ENCODE results near the gene MARK4.
A peak's percentile ranks its signal among the peaks of the same experiment; 100 is the strongest.
"Not testable (repeated sequence)": the region's sequence is repeated elsewhere in the genome, so short reads cannot be mapped to it uniquely, and the experiment has no call there.

Gene MARK4

DNA sequence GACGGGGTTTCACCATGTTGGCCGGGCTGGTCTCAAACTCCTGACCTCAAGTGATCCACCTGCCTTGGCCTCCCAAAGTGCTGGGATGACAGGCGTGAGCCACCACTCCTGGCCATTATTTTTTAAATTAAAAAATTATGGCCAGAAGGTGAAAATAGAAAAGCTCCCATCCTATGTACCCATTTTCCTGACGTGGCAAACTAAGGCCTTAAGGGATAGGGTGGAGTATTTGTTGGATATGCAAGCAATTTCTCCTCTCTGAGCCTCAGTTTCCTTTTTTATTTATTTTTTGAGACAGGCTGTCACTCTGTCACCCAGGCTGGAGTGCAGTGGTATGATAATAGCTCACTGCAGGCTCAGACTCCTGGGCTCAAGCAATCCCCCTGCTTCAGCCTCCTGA is 83.8 kb downstream of the MARK4 start:
- not testable (repeated sequence) for H3K27me3 ChIP-seq (ENCODE audit: low read depth); H3K4me3 ChIP-seq; H3K4me1 ChIP-seq; H3K9me3 ChIP-seq; H3K36me3 ChIP-seq (replicated peaks); DNase-seq (ENCODE audit: low spot score in 2 of 2)
- in situ Hi-C loops (cut with MboI; ENCODE audit: low sequenced_read_pairs) = loop anchor here (10.0 kb wide), 1 partner anchor 150 kb away; no protein-coding TSS in a partner anchor

DNA sequence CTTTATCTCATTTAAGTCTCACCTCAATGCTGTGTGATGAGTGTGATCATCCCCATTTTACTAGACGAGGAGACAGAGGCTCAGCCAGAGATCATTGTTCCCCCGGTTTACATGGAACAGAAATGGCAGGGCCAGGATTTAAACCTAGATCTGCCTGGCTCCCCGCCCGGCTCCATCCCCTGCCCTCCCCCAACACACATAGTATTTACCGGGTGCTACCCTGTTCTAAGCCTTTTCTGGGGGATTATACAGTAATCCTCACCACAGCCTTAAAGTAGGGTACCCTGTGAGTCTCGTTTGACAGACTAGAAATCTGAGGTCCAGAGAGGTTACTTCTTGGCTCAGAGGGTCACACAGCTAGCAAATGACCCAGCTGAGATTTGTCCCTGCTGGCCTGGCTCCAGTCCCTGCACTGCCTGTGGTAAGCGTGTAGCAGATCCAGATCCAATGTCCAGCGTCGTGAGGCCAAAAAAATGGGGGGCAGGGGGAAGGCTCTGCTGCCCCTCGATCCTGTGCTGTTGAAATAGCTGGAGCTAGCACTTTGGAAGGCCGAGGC is 85.7 kb downstream of the MARK4 start:
- DNase-seq (ENCODE audit: low spot score in 2 of 2) = no peak
- Histone ChIP-seq H3K4me3 (no peak overlapping the region), H3K9me3 (no peaks in the 10 kb centered on the region), H3K27me3 (ENCODE audit: low read depth) (no peaks in the 10 kb centered on the region), H3K4me1 (peaks cover 3% of the 10 kb centered on the region; the same call in 1 of the 2 replicates), H3K36me3 (replicated peaks) (no peaks in the 10 kb centered on the region)
- in situ Hi-C loops (cut with MboI; ENCODE audit: low sequenced_read_pairs) = loop anchor here (10.0 kb wide), 1 partner anchor 152 kb away; no protein-coding TSS in a partner anchor

DNA sequence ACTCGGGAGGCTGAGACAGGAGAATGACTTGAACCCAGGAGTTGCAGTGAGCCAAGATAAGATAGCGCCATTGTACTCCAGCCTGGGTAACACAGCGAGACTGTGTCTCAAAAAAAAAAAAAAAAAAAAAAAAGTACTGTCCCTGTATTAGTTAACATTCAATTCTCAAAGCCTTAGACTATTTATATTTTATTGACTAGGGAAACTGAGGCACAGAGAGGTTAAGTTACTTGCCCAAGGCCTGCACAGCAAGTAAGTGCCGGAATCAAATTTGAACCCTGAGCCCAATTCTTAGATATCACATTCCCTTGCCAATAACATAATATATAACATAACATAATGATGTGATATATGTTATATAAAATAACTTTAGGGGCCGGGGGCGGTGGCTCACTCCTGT is 88.6 kb downstream of the MARK4 start:
- no peaks in the 10 kb centered on the region for H3K36me3 ChIP-seq (replicated peaks)
- H3K9me3 ChIP-seq = no peaks in the 10 kb centered on the region
- H3K4me3 ChIP-seq = no peak overlapping the region
- peaks cover 3% of the 10 kb centered on the region; the same call in 1 of the 2 replicates for H3K4me1 ChIP-seq
- no peaks in the 10 kb centered on the region for H3K27me3 ChIP-seq (ENCODE audit: low read depth)
- in situ Hi-C loops (cut with MboI; ENCODE audit: low sequenced_read_pairs) = loop anchor here (10.0 kb wide), 1 partner anchor 155 kb away; no protein-coding TSS in a partner anchor
- no peak for DNase-seq (ENCODE audit: low spot score in 2 of 2)

DNA sequence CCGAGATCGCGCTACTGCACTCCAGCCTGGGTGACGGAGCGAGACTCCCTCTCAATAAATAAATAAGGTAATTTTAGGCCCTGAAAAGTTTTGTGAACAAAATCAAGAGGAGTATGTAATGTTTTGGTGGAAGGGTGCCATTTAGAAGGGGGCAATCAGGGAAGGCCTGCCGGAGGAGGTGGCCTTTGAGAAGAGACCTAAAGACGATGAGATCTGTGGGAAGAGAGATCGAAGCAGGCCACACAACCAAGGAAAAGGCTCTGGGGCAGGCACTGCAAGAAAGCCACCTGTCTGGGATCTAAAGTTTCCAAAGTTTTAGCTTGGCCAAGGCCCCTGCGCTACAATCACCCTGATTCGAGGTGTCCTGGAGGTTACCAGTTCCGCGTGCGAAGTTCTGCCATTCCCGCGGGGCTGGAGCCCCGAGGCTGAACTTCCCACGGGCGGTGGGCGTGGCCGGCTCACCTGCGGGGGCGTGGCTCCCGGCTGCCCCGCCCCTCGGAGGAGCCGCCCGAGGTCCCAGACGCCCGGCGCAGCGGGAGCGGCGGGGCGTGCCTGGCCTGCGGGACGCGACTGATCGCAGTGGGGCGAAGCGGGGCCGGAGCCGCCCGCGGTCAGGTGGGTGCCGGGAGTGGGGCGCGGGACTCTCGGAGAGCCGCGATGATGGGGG is 89.3 kb downstream of the MARK4 start, which contains the start of gene KLC3:
TSS of gene KLC3 (plus strand) at position 519 of the 667 bp plus-strand sequence. CDS start 4,792 bp downstream, outside the sequence.
- no peaks in the 10 kb centered on the region for H3K9me3 ChIP-seq
- peak in 1 of 2 experiments; percentile 64 for DNase-seq (ENCODE audit: low spot score in 2 of 2)
- H3K36me3 ChIP-seq (replicated peaks) = no peaks in the 10 kb centered on the region
- H3K27me3 ChIP-seq (ENCODE audit: low read depth) = no peaks in the 10 kb centered on the region
- H3K4me1 ChIP-seq = peaks cover 3% of the 10 kb centered on the region; the same call in 1 of the 2 replicates
- in situ Hi-C loops (cut with MboI; ENCODE audit: low sequenced_read_pairs) = no loop called here
- peak within 1 kb of the TSS; percentile 56 for H3K4me3 ChIP-seq

DNA sequence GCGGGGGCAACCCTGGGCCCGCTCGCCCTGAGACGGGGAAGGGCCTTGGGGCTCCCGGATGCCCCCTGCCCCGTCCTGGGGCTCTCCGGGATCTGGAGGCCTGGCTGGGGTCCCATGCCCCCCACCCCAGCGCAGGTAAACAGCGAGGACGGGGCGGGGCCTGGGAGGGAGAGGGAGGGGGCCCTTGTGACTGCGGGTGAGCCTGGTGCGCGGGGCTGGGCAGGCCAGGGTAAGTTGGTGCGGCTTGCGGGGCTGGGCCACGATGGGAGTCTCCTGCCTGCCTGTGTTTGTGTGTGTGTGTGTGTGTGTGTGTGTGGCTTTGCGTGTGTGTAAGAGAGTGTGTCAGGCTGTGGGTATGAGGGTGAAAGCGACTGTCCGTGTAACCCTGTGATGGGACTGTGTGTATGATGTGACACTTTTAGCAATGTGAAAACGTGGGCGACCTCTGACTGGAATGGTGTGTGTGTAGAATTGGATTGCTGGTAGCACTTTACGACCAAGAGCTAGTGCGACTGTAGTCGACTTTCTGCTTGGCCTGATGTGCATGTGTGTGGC is 89.9 kb downstream of the MARK4 start:
- H3K4me3 ChIP-seq = peak overlapping the region; percentile 56
- H3K27me3 ChIP-seq (ENCODE audit: low read depth) = no peaks in the 10 kb centered on the region
- no peaks in the 10 kb centered on the region for H3K9me3 ChIP-seq
- peaks cover 3% of the 10 kb centered on the region; the same call in 1 of the 2 replicates for H3K4me1 ChIP-seq
- peak in 1 of 2 experiments; percentile 50 for DNase-seq (ENCODE audit: low spot score in 2 of 2)
- in situ Hi-C loops (cut with MboI; ENCODE audit: low sequenced_read_pairs) = no loop called here
- H3K36me3 ChIP-seq (replicated peaks) = no peaks in the 10 kb centered on the region

DNA sequence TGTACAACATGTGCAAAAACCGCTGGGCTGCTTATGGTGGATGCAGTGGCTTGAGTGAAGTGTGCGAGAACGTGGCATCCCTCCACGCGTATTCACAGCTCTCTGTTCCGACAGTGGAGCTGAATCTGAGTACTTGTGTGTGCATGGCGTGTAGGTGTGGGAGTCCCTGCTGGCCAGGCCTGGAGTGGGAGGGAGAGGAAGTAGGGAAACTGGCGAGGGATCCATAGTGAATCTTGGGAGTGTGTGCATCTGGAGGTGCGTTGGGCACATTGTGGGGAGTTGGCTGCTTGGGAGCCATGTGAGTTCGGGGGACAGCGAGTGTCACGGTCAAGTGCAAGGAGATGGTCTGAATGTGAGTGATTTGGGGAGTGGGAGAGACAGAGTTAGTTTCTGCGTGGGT is 91.8 kb downstream of the MARK4 start:
- DNase-seq (ENCODE audit: low spot score in 2 of 2) = no peak
- H3K9me3 ChIP-seq = no peaks in the 10 kb centered on the region
- H3K36me3 ChIP-seq (replicated peaks) = no peaks in the 10 kb centered on the region
- no peak overlapping the region for H3K4me3 ChIP-seq
- in situ Hi-C loops (cut with MboI; ENCODE audit: low sequenced_read_pairs) = no loop called here
- no peaks in the 10 kb centered on the region for H3K27me3 ChIP-seq (ENCODE audit: low read depth)
- peaks cover 3% of the 10 kb centered on the region; the same call in 1 of the 2 replicates for H3K4me1 ChIP-seq

DNA sequence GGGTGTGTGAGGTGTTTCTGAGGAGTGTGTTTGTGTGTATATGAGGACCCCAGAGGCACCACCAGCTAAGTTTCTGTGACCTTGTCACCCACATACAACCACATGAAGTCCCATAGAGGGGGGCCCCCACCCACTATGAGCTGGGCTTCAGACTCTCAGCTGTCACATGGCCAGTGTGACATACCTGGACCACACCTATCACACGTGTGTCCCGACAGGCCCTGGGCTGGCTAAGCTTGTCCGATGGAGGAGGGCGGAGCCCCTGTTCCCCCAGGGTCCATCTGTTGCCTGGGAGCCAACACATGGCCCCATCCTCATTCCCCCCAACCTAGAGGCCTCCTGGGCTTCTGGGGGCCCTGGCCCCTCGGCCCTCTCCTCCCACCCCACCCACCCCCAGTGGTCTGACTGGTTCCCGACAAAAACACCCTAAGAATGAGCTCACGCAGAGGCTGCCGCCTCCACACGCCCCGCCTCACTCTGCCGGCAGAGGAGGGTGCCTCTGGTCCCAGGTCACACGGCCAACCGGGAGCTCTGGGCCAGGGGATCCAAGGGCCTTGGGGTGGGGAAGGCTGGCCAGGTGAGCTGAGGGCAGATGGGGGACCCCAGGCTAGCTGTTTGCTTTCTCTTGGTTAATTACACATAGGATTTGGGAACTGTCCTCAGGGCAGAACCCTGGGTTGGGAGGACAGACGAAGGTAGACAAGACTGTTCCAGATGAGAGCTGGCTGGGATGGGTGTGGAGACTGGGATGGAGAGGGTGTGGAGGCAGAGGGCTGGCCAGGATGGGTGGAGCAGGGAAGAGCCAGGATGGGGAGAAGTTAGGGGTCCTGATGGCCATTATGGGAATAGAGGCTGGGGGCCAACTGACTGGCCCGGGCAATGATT is 93.8 kb downstream of the MARK4 start:
- H3K36me3 ChIP-seq (replicated peaks) = peaks cover 9% of the 10 kb centered on the region
- H3K4me1 ChIP-seq = peaks cover 3% of the 10 kb centered on the region; the same call in 1 of the 2 replicates
- in situ Hi-C loops (cut with MboI; ENCODE audit: low sequenced_read_pairs) = no loop called here
- no peak overlapping the region for H3K4me3 ChIP-seq
- no peaks in the 10 kb centered on the region for H3K9me3 ChIP-seq
- no peaks in the 10 kb centered on the region for H3K27me3 ChIP-seq (ENCODE audit: low read depth)
- DNase-seq (ENCODE audit: low spot score in 2 of 2) = no peak

DNA sequence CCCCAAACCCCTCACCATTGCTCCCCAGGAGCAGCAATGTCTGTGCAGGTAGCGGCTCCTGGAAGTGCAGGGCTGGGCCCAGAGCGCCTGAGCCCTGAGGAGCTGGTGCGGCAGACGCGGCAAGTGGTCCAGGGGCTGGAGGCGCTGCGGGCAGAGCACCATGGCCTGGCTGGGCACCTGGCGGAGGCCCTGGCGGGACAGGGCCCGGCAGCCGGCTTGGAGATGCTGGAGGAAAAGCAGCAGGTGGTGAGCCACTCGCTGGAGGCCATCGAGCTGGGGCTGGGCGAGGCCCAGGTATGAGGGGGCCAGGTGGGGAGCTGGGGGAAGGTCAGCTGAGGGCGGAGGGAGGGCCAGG is 94.4 kb downstream of the MARK4 start:
- peaks cover 3% of the 10 kb centered on the region; the same call in 1 of the 2 replicates for H3K4me1 ChIP-seq
- in situ Hi-C loops (cut with MboI; ENCODE audit: low sequenced_read_pairs) = no loop called here
- no peaks in the 10 kb centered on the region for H3K27me3 ChIP-seq (ENCODE audit: low read depth)
- H3K4me3 ChIP-seq = no peak overlapping the region
- no peak for DNase-seq (ENCODE audit: low spot score in 2 of 2)
- no peaks in the 10 kb centered on the region for H3K9me3 ChIP-seq
- H3K36me3 ChIP-seq (replicated peaks) = peaks cover 13% of the 10 kb centered on the region

DNA sequence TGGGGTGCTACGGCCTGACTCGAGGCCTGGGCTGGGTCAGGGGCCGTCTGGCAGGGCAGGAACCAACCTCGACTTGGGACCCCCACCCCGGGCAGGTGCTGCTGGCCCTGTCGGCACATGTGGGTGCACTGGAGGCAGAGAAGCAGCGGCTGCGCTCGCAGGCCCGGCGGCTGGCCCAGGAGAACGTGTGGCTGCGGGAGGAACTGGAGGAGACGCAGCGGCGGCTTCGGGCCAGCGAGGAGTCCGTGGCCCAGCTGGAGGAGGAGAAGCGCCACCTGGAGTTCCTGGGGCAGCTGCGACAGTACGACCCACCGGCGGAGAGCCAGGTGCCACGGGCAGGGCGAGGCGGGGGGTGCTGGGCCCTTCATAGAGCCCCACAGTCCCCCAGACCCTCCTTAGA is 95.4 kb downstream of the MARK4 start:
- Histone ChIP-seq H3K4me1 (no peaks in the 10 kb centered on the region), H3K27me3 (ENCODE audit: low read depth) (no peaks in the 10 kb centered on the region), H3K9me3 (no peaks in the 10 kb centered on the region), H3K36me3 (replicated peaks) (peaks cover 23% of the 10 kb centered on the region), H3K4me3 (no peak overlapping the region)
- in situ Hi-C loops (cut with MboI; ENCODE audit: low sequenced_read_pairs) = no loop called here
- DNase-seq (ENCODE audit: low spot score in 2 of 2) = no peak

DNA sequence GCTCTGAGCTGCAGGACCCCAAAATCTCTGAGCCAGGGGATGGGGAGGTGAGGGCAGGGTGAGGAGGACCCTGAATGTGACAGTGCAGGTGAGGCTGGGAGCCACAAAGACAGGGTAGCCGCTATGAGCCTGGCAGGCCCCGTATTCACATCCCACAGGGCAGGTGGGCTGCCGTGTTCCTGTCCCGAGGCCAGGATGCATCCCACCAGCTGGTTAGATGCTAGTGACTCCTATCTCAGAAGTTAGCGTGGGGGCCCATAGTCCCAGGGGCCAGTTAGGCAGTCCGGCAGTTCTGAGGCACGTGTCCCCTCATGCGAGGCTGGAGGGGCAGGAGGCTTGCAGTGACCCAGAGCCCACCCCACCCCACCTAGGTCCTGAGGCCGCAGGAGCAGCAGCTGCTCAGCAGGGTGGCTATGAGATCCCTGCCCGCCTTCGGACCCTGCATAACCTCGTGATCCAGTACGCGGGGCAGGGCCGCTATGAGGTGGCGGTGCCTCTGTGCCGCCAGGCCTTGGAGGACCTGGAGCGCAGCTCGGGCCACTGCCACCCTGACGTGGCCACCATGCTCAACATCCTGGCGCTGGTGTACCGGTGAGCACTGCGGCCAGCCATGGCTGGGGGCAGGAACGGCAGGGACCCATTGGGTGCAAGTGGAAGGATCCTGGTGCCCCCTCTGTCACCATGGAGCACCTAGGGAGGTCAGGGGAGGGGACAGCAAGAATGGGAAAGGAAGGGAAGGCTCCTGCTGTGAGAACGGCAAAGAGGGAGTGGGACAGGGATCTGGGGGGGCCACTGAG is 96.7 kb downstream of the MARK4 start:
- no peaks in the 10 kb centered on the region for H3K27me3 ChIP-seq (ENCODE audit: low read depth)
- no peak overlapping the region for H3K4me3 ChIP-seq
- in situ Hi-C loops (cut with MboI; ENCODE audit: low sequenced_read_pairs) = no loop called here
- no peaks in the 10 kb centered on the region for H3K9me3 ChIP-seq
- no peaks in the 10 kb centered on the region for H3K4me1 ChIP-seq
- H3K36me3 ChIP-seq (replicated peaks) = peaks cover 36% of the 10 kb centered on the region
- DNase-seq (ENCODE audit: low spot score in 2 of 2) = no peak

DNA sequence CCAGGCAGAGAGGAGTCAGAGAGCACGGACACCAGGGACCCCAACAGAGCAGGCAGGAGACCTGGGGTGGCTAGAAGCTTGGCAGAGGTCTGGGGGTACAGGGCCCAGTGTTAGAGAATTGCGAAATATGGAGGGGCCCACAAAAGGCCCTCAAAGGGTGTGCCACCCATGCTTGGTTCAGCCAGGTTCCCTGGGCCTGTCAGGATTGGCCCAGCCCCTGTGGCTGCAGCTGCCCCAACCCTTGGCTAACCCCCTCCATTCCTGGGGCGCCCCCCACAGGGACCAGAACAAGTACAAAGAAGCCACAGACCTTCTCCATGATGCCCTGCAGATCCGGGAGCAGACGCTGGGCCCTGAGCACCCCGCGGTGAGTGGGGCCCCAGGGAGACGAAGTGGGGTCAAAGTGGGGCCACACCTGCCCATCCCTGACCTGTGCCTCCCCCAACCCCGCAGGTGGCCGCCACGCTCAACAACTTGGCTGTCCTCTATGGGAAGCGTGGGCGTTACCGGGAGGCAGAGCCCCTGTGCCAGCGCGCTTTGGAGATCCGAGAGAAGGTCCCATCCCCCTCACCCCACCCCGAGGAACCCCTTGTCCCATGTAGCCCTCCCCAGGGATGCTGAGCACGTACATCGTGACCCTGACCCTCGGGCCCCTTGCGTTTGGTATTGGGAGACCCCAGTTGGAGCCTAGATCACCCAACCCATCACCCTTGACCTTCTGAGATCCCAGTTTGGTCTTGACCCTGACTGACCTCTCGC is 97.5 kb downstream of the MARK4 start:
- no peak for DNase-seq (ENCODE audit: low spot score in 2 of 2)
- H3K36me3 ChIP-seq (replicated peaks) = peaks cover 44% of the 10 kb centered on the region
- no peaks in the 10 kb centered on the region for H3K9me3 ChIP-seq
- H3K4me1 ChIP-seq = no peaks in the 10 kb centered on the region
- in situ Hi-C loops (cut with MboI; ENCODE audit: low sequenced_read_pairs) = no loop called here
- no peaks in the 10 kb centered on the region for H3K27me3 ChIP-seq (ENCODE audit: low read depth)
- no peak overlapping the region for H3K4me3 ChIP-seq

DNA sequence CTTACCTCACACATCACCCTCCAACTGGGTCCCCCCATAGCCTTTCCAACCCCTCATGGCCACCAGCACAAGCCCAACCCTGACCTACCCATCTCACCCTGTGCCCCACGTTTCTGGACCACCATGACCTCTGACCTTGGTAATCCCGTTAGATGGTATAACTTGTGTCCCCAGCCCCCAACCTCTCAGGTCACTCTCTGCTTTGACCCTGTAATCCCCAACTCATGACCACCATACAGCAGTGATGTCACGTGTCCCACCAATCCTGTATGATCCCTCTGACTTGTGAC is 98.0 kb downstream of the MARK4 start:
- Histone ChIP-seq H3K27me3 (ENCODE audit: low read depth) (no peaks in the 10 kb centered on the region), H3K36me3 (replicated peaks) (peaks cover 49% of the 10 kb centered on the region), H3K4me1 (no peaks in the 10 kb centered on the region), H3K9me3 (no peaks in the 10 kb centered on the region), H3K4me3 (no peak overlapping the region)
- no peak for DNase-seq (ENCODE audit: low spot score in 2 of 2)
- in situ Hi-C loops (cut with MboI; ENCODE audit: low sequenced_read_pairs) = no loop called here
